ENCODE results near the gene RNFT2. TPM values are rescaled to one million over a fixed set of nuclear protein-coding genes. Genes with fewer than 3 reads are reported as not detected.

The RNFT2 gene
- polyA plus RNA-seq, 4 donors: 2.6 to 6.8 (median 6.3) TPM

DNA sequence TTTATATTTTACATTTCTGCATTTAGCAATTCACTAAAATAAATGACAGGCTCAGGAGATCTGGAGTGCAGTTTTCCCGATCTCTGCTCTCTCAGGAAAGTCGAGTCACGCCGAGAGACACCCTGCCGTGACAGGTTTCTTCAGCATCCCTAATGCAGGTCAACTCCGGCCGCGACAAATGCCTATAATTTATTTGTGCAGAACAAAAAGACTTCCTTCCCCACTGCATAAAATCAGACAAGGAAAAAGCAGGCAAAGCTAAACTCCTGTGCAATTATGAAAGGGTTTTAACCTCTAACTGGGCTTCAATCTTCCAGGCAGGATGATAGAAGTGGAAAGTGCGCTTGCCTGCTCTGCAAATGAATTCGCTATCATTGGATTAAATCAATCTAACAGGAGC is 28.3 kb upstream of the RNFT2 start:
- no peak for DNase-seq (ENCODE audit: low read depth in 4 of 4, low spot score in 3 of 4)

GRCh38 chr12:116710370-116711150 is 27.6 kb upstream of the RNFT2 start:
- no peak for DNase-seq (ENCODE audit: low read depth in 4 of 4, low spot score in 3 of 4)

DNA sequence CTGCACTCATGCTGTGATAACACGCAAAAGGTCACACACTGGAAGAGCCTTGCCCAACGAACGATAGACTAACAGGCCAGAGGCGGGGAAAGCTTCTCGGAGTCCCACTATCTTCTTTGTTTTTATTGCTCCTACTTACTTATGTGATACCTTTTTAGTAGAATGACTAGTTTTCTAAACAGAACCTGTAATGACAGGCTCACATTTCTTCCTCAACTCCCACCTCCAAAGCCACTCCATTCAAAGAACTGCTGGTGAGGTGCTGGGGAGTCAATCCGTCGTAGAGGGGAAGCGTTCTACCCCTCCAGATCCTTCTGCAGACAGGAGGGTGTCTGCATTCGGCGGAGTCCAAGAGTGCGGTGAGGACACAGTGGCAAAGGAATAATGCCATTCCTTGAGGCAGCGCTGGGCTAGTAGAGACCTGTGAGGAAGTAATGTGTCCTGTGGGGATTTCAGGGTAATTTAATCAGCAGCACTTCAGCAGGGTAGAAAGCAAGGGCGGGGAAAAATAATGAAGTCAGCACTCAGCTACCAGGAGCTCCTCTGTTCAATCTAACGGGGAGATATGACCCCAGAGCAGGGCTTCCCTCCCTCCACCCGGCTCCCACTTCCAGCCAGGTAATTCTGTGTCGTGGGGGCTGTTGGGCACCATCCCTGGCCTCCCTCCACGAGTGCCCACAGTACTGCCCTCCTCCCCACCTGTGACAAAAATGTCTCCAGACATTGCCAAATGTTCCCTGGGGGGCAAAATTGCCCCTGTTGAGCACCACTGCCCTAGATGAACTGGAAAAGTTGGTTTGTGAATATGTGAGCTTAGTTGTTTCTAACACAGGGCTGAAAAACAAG is 25.4 kb upstream of the RNFT2 start:
- no peak for DNase-seq (ENCODE audit: low read depth in 4 of 4, low spot score in 3 of 4)

GRCh38 chr12:116713527-116713926 is 24.6 kb upstream of the RNFT2 start:
- no peak for DNase-seq (ENCODE audit: low read depth in 4 of 4, low spot score in 3 of 4)

DNA sequence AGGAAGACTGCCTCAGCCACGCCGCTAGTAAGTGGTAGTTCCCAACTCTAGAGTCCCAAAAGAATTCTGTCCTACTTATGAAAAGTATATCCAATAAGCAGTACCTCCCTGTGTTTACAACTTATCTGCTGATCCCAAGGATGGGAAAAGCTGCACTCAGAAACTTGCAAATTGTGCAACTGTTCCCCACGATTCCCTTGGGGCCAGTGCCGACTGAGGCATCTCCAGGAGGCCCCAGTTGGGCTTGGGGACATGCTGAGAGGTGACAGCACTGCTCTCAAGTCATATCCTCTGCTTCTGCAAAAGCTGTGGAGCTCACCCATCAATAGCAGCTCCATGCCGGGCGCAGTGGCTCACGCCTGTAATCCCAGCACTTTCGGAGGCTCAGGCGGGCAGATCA is 23.9 kb upstream of the RNFT2 start:
- no peak for DNase-seq (ENCODE audit: low read depth in 4 of 4, low spot score in 3 of 4)

DNA sequence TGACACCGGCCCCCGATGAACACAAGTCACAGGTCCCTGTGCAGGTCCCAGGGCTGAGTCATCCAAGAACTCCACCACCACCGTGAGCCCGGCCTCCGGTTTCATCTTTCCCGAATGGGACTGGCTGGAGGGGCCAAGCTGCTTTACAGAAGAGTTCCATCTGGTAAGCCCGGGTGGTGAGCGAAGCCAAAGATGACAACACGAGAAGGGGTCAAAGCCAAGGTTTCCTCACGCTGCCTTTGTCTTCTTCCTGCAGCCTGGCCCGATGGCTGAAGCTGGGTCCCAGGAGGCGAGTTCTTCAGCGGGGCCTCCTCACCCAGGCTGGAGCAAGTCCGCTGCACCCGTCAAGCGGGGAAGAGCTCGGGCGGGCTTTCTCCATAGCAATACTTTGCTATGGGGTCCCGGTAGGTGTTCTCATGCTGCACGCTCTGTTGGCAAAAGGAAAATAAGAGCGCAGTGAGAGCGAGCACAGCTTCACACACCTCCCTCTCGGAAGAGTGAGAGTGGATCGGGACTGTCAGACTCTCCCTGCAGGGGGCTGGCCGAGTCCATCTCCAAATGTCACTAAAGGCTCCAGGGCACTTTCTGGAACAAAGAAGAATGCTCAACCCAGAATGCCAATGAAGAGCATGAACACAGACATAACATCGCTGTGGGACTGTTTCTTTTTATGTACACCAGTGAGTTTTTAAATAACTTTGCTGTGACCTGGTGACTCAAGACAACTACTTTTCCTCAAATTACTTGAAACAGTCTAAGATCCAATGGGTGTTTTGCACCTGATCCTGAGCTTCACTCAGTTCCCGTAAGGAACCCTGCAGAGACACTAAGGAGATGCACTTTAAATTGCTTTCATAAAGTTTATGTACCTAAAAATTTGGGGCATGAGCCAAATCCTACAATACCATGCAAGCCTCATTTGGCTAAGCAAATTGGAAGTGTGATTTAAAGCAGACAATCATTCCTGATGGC is 20.4 kb upstream of the RNFT2 start:
- DNase-seq (ENCODE audit: low read depth in 4 of 4, low spot score in 3 of 4): no peak

DNA sequence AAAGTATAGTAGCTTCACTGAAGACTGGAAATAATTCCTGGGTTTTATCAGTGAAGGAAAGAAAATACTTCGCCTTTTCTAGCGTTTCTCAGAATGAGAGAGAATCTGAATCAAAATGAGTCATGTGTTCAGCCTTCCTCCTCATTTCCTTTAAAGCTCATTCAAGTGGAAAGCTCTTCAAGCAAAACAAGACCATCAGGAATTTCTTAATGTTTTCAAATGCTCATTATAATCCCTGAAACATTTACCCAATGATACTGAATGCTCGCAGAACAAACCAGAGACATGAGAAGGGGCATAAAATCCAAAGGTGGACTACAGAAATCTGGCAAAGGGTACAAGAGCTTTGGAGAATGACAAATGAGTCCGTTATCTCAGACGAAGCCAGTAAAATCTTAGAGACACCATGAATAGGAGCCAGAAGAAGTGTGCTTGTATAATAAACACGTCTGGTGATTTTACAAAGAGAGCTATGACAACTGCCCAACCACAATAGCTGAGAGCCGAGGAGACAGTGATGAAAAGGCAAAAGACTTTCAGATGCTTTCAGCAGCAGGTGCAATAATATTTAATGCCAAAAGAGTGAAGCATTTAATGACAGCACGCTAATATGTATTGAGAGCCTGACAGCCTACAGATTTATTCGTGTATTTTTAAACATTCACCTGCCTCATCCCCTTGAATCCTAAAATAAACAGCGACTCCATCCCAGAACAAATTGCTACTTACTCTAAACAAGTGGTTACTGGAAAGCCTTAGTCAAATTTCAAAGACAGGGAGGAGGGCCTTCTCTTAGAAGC is 19.3 kb upstream of the RNFT2 start:
- no peak for DNase-seq (ENCODE audit: low read depth in 4 of 4, low spot score in 3 of 4)

DNA sequence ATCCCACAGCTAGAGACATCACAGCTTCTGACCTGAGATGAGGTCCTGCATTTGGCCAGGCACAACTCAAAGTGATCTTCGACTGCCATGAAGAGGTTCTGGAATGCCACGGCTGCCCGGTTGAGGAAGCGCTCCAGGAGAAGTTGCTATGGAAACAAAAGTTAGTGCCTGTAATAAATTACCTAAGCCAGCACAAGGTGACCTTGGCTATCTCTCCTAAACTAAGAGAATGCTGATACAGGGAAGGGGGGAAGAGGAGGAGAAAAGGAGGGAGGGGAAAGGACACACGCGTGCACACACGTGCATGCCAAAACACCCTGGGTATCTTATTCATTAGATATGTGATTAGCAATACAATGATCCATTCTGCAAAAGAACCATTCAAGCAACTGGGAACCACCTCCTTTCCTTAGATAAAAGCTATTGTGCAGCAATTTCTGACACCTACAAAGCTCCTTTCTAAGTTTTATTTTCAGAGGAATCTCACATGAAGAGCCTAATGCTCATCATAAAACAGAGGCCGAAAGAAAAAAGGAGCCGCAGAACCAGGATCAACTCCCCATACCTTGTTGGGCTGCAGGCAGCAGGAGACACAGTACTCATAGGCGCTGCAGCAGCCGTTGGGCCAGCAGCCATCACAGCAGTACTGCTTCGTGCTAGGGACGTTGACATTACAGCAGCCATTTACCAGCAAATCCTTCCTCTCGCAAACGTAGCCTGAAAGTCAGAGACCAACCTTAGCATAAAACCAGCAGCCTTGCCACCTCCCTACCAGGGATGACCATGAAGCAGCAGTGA is 18.2 kb upstream of the RNFT2 start:
- no peak for DNase-seq (ENCODE audit: low read depth in 4 of 4, low spot score in 3 of 4)

GRCh38 chr12:116722245-116722644 is 15.9 kb upstream of the RNFT2 start:
- DNase-seq (ENCODE audit: low read depth in 4 of 4, low spot score in 3 of 4): no peak

DNA sequence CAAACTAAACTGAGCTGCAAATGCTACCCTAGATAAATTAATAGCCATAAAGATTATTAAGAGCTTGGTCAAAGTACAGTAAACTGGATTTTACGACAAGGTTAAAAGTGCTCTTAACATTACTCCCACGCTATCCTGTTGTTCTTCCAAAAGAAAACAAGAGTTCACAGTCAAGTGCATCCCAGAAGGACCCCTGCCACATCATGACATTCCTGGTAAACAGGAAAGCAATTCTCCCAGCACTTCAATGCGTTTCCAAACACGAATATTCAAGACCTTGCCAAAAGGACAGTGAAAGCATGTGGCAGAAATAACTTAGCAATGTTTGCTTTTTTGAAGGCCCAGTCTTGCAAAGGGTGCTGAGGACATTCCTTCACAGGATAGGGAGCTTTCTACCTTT is 11.4 kb upstream of the RNFT2 start:
- no peak for DNase-seq (ENCODE audit: low read depth in 4 of 4, low spot score in 3 of 4)

DNA sequence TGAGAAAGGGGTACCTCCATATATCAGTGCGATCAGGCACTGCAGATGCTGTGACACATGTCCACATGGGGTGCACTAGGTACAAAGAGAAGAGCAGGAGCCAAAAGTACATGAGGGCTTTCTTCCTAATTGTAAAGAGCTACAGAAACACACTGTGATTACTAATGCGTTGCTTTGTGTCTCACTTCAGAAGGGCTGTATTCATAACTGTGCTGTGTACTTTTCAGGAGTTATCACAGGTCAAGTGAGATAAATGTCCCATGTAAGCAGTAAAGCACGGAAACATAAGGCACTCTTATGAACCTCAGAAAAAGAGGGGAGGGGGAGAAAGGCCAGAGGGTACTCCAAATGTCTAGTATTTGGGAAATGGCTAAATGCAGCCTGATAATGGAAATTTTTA is 10.9 kb upstream of the RNFT2 start:
- DNase-seq (ENCODE audit: low read depth in 4 of 4, low spot score in 3 of 4): no peak

DNA sequence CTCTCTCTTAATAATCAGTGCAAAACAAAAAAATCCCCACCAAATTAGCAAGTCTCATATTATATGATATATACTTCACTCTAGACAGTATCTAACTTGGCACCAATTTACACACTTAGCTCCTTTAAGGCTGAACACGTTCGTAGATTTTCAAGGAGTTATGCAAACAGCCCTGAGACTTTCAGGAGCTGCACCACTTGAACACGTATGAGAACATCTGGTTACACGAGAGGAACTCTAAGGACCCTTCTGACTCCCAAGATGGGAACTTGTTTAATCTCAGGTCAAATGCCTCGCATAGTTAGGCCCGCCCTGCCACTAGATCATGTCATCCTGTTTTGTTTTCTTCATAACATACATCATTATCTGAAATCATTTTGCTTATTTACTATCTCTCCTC is 10.2 kb upstream of the RNFT2 start:
- no peak for DNase-seq (ENCODE audit: low read depth in 4 of 4, low spot score in 3 of 4)

- no peak for DNase-seq (ENCODE audit: low read depth in 4 of 4, low spot score in 3 of 4)
These were observed 6.3 kb upstream of the RNFT2 start for GRCh38 chr12:116731801-116732200.

DNA sequence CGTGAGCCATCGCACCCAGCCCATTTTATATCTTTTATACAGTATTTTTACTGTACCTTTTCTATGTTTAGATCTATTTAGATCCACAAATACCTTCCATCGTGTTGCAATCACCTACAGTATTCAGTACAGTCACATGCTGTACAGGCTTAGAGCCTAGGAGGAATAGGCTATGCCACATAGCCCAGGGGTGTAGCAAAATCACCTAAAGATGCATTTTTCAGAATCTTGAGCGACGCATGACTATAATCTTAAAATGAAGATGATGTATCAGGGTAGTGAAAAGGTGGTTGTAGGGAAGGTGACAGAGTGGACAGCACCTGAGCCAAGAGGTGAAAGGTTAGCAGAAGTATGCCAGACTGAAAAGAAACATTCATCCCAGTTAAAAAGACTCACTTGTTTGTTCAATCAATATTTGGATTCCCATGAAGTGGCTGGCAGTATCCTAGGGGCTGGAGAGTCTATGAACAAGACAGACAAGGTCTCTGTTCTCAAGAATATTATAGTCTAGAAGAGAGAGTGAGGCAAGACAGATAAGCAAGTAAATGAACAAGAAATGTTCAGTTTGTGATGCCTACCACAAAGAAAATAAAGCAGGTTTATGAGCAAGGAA is 3.9 kb upstream of the RNFT2 start:
- no peak for DNase-seq (ENCODE audit: low read depth in 4 of 4, low spot score in 3 of 4)

DNA sequence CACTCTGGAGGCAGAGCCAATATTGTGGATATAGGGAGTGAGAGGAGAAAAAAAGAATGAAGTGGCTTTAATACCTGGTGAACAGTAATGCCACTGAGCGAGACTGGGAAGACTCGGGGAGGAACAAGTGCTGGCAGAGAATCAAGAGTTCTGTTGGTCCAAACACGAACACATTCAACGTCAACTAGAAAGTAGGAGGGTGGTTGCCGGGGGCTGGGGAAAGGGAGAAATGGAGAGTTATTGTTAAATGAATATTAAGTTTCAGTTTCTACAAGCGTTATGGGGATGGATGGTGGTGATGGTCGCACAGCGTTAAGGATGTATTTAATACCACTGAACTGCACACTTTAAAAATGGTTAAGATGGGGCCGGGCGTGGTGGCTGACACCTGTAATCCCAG is 3.0 kb upstream of the RNFT2 start:
- no peak for DNase-seq (ENCODE audit: low read depth in 4 of 4, low spot score in 3 of 4)

- no peak for DNase-seq (ENCODE audit: low read depth in 4 of 4, low spot score in 3 of 4)
These were observed 2.0 kb upstream of the RNFT2 start for GRCh38 chr12:116735951-116736599.

GRCh38 chr12:116736962-116737773 is 947 bp upstream of the RNFT2 start:
- no peak for DNase-seq (ENCODE audit: low read depth in 4 of 4, low spot score in 3 of 4)
